ENCODE results near the gene PRR20G. TPM values are rescaled to one million over a fixed set of nuclear protein-coding genes. Genes with fewer than 3 reads are reported as not detected.

Gene PRR20G
- total RNA-seq, 1 donor from 2014 or later, result not detected

Other genes with a start within 250 kb of the PRR20G start
- gene PRR23E, start 94.9 kb downstream of the PRR20G start, total RNA-seq, result not detected in 2 replicates